ENCODE data around the gene GPR142. TPM values are rescaled to one million over a fixed set of nuclear protein-coding genes. Genes with fewer than 3 reads are reported as not detected.

The GPR142 gene
- total RNA-seq, 6 donors from 2014 or later = 0.27 TPM; not detected in 5

GRCh38 chr17:74361230-74362068 lies 5.9 kb upstream of the GPR142 start, which contains the start of gene BTBD17:
Gene BTBD17 (minus strand): TSS chr17:74361868. CDS start chr17:74361819, 49 bp downstream.
- DNase-seq = peak; percentile 52 to 92
- Histone ChIP-seq H3K36me3 (no peaks in the 10 kb centered on the region), H3K27me3 (peaks cover 0 to 31% (median 17%) of the 10 kb centered on the region in 4 donors), H3K27ac (no peak within 1 kb of the TSS), H3K9me3 (no peaks in the 10 kb centered on the region), H3K4me3 (no peak within 1 kb of the TSS), H3K4me1 (peaks cover 6 to 19% (median 10%) of the 10 kb centered on the region in 4 donors)
- 26 to 35% methylated on average over 20 to 26 of the region's 28 CpGs for WGBS, 2 donors
- peak; percentile 64 to 69 for ATAC-seq (ENCODE audit: low FRiP score in 2 of 2)
- TF ChIP-seq EP300 (IDR thresholded peaks at IDR 0.05) (no peak), POLR2A (IDR thresholded peaks at IDR 0.05) (no peak), POLR2AphosphoS5 (IDR thresholded peaks at IDR 0.05) (no peak)
- TF ChIP-seq, protein P1, sequence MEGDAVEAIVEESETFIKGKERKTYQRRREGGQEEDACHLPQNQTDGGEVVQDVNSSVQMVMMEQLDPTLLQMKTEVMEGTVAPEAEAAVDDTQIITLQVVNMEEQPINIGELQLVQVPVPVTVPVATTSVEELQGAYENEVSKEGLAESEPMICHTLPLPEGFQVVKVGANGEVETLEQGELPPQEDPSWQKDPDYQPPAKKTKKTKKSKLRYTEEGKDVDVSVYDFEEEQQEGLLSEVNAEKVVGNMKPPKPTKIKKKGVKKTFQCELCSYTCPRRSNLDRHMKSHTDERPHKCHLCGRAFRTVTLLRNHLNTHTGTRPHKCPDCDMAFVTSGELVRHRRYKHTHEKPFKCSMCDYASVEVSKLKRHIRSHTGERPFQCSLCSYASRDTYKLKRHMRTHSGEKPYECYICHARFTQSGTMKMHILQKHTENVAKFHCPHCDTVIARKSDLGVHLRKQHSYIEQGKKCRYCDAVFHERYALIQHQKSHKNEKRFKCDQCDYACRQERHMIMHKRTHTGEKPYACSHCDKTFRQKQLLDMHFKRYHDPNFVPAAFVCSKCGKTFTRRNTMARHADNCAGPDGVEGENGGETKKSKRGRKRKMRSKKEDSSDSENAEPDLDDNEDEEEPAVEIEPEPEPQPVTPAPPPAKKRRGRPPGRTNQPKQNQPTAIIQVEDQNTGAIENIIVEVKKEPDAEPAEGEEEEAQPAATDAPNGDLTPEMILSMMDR (IDR thresholded peaks at IDR 0.05) = peak; percentile 55 to 76 (median 68)

DNA sequence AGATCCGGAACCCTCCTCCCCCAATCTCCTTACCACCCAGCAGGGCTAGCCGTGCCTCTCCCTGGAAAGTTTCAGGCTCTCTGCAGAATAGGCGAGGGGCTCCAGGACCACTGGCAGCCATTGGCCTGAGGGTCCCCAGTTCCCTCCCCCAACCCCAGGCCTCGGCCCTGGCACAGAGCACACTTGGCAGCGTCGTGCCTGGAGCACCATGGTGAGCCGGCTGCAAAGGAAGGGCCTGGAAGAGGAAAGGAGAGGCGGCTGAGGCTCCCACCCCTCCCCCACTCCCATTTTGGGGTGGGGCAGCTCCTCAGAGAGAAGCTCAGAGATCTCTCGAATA lies 5.3 kb upstream of the GPR142 start:
- no peak overlapping the region for H3K27ac ChIP-seq
- no peak for ATAC-seq (ENCODE audit: low FRiP score in 2 of 2)
- no peak overlapping the region for H3K4me3 ChIP-seq
- peaks cover 3 to 13% (median 5%) of the 10 kb centered on the region in 4 donors for H3K4me1 ChIP-seq
- H3K36me3 ChIP-seq = no peaks in the 10 kb centered on the region
- WGBS, 2 donors = 13 to 20% methylated on average over 3 to 6 of the region's 9 CpGs
- DNase-seq = no peak
- no peaks in the 10 kb centered on the region for H3K9me3 ChIP-seq
- TF ChIP-seq EP300 (IDR thresholded peaks at IDR 0.05) = no peak
- TF ChIP-seq POLR2A (IDR thresholded peaks at IDR 0.05) = no peak
- no peak for TF ChIP-seq POLR2AphosphoS5 (IDR thresholded peaks at IDR 0.05)
- TF ChIP-seq, protein P1 (IDR thresholded peaks at IDR 0.05) = no peak
- peaks cover 0 to 25% (median 11%) of the 10 kb centered on the region in 4 donors for H3K27me3 ChIP-seq

DNA sequence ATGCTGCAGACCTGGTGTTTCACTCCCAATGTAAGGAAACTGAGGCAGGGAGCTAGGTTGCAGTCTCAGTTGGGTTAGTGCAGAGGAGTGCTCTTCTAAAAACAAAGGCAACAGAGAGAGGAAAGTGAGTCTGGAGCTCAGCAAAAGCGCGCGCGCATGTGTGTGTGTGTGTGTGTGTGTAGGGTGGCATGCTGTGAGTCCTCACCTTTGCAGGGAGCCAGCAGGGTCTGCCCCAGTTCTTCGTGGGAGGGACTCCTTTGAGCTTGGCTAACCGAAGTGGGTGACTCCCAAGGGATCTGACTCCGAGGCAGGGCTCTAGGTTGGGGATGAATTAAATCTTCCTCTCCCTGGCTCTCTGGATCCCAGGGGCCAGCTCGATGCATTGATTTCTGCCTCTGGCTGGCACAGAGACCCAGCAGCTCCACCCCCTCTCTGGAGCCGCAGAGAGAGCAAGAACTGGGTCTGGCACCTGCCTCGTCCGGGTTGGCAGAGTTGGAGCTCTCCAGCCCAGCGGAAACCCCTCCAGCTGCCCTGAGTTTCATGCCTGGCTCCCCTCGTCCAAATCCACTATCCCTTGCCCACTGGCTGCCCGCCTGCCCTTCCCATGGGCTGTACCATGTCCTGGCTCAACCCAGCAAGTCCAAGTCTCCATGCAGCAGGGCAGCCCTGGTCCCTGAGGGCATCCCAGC lies 4.4 kb upstream of the GPR142 start:
- no peaks in the 10 kb centered on the region for H3K9me3 ChIP-seq
- peaks cover 0 to 7% (median 0%) of the 10 kb centered on the region in 4 donors for H3K4me1 ChIP-seq
- H3K36me3 ChIP-seq = no peaks in the 10 kb centered on the region
- TF ChIP-seq EP300 (IDR thresholded peaks at IDR 0.05) = no peak
- no peak for TF ChIP-seq POLR2AphosphoS5 (IDR thresholded peaks at IDR 0.05)
- TF ChIP-seq POLR2A (IDR thresholded peaks at IDR 0.05) = no peak
- TF ChIP-seq, protein P1 (IDR thresholded peaks at IDR 0.05) = no peak
- H3K27me3 ChIP-seq = peaks cover 0 to 16% (median 5%) of the 10 kb centered on the region in 4 donors
- no peak for ATAC-seq (ENCODE audit: low FRiP score in 2 of 2)
- H3K27ac ChIP-seq = no peak overlapping the region
- 49 to 59% methylated on average over 13 to 14 of the region's 14 CpGs for WGBS, 2 donors
- H3K4me3 ChIP-seq = no peak overlapping the region
- DNase-seq = no peak

- Histone ChIP-seq H3K4me3 (no peak overlapping the region), H3K36me3 (no peaks in the 10 kb centered on the region), H3K27me3 (peaks cover 0 to 3% (median 0%) of the 10 kb centered on the region in 4 donors), H3K4me1 (peaks cover 5 to 17% (median 7%) of the 10 kb centered on the region in 4 donors), H3K9me3 (no peaks in the 10 kb centered on the region), H3K27ac (no peak overlapping the region)
- ATAC-seq (ENCODE audit: low FRiP score in 2 of 2) (peak; percentile 83 to 84), DNase-seq (peak; percentile 77 to 86)
- WGBS, 2 donors = 21 to 24% methylated on average over 6 to 14 of the region's 14 CpGs
- TF ChIP-seq, protein P1 (IDR thresholded peaks at IDR 0.05) = peak; percentile 88 to 94 (median 90)
- TF ChIP-seq POLR2AphosphoS5 (IDR thresholded peaks at IDR 0.05) (no peak), POLR2A (IDR thresholded peaks at IDR 0.05) (no peak), EP300 (IDR thresholded peaks at IDR 0.05) (no peak)
Measured at GRCh38 chr17:74368341-74369081, 1.2 kb downstream of the GPR142 start.
